Chondrocyte (in vitro differentiated cells): ENCODE results near the gene SHANK1. TPM values are rescaled to one million over a fixed set of nuclear protein-coding genes. Genes with fewer than 3 reads are reported as not detected.

Experiments used
- DNase-seq: peaks from one replicate; pipeline ENCODE4 v3.0.0; 2021; ENCODE audit warnings: mixed read lengths, low spot score
- H3K27ac Mint-ChIP-seq: one replicate; pipeline ENCODE4 v1.8.0; 2021; ENCODE audit warnings: mild to moderate bottlenecking, moderate library complexity, mixed read lengths; ENCODE audit not compliant: unreplicated experiment
- H3K27me3 Mint-ChIP-seq: 2 replicates; pipeline ENCODE4 v1.8.0; 2021; ENCODE audit warnings: low read depth, mixed read lengths
- H3K36me3 Mint-ChIP-seq: 2 replicates; pipeline ENCODE4 v1.8.0; 2021; ENCODE audit warnings: low read depth, mixed read lengths
- H3K4me1 Mint-ChIP-seq: 2 replicates; pipeline ENCODE4 v1.8.0; 2021; ENCODE audit warnings: low read depth, mild to moderate bottlenecking, mixed read lengths
- H3K4me3 Mint-ChIP-seq: one replicate; pipeline ENCODE4 v1.8.0; 2021; ENCODE audit warnings: mild to moderate bottlenecking, moderate library complexity, mixed read lengths; ENCODE audit not compliant: unreplicated experiment
- H3K9me3 Mint-ChIP-seq: 2 replicates; pipeline ENCODE4 v1.8.0; 2021; ENCODE audit warnings: low read depth, mixed read lengths
- total RNA-seq: library from RNA; stranded (reverse); gene quantifications from 3 replicates; pipeline ENCODE4 v1.2.1, GENCODE V29; 2021
- TF ChIP-seq, protein P1 (sequence below): fragments of 200-600 bp; sonication (generic); IDR thresholded peaks from 2 replicates; pipeline ENCODE4 v1.5.0; 2021; ENCODE audit warnings: antibody characterized with exemption, mild to moderate bottlenecking, moderate library complexity

SHANK1 gene
- total RNA-seq, 1 donor from 2014 or later: 0.27 TPM

DNA sequence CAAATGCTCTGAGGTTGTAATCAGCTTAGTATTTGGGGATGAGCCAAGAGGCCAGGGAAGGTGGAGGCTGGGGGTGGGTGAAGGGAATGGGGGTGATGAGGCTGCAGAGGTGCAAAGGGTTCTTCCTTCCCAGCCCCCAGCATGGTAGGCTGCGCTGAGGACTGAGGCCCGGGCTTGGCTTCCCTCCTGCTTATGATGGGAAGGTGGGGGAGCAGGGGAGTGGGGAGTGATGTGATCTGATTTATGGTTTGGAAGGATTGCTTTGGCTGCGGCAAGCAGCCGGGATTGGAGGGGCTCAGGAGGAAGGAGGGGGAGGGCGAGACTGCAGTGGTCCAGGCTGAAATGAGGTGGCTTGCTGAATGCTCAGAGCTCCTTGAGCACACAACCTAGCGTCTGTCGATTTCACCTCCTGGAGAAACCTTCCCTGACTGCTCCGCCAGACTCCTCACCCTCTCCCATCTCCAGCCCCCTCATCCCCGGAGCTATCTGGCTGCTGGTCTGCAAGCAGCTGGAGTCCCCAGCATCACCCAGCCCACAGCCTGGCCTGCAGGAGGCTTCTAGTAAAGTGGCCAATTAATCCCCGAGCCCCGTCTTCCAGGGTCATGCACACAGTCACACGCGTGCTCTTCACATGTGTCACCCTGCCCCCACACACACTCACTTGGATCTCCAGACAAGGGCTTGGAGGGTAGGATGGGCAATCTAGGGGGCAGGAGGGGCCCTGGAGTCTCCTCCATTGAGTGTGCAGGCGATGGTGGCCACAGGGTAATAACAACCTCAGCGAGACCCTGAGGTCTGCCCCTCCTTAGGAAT lies 2.8 kb upstream of the SHANK1 start:
- H3K4me1 Mint-ChIP-seq: peaks cover 17% of the 10 kb centered on the region
- no peak for DNase-seq
- H3K27ac Mint-ChIP-seq: no peak overlapping the region
- TF ChIP-seq, protein P1, sequence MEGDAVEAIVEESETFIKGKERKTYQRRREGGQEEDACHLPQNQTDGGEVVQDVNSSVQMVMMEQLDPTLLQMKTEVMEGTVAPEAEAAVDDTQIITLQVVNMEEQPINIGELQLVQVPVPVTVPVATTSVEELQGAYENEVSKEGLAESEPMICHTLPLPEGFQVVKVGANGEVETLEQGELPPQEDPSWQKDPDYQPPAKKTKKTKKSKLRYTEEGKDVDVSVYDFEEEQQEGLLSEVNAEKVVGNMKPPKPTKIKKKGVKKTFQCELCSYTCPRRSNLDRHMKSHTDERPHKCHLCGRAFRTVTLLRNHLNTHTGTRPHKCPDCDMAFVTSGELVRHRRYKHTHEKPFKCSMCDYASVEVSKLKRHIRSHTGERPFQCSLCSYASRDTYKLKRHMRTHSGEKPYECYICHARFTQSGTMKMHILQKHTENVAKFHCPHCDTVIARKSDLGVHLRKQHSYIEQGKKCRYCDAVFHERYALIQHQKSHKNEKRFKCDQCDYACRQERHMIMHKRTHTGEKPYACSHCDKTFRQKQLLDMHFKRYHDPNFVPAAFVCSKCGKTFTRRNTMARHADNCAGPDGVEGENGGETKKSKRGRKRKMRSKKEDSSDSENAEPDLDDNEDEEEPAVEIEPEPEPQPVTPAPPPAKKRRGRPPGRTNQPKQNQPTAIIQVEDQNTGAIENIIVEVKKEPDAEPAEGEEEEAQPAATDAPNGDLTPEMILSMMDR: no peak
- H3K4me3 Mint-ChIP-seq: peak overlapping the region; percentile 37
- no peaks in the 10 kb centered on the region for H3K36me3 Mint-ChIP-seq
- H3K9me3 Mint-ChIP-seq: no peaks in the 10 kb centered on the region
- peaks cover 17% of the 10 kb centered on the region for H3K27me3 Mint-ChIP-seq

GRCh38 chr19:50721441-50722137 lies 2.0 kb upstream of the SHANK1 start:
- no peak overlapping the region for H3K4me3 Mint-ChIP-seq

GRCh38 chr19:50720921-50721381 lies 1.3 kb upstream of the SHANK1 start:
- H3K36me3 Mint-ChIP-seq: no peaks in the 10 kb centered on the region
- H3K4me1 Mint-ChIP-seq: peaks cover 20% of the 10 kb centered on the region
- H3K9me3 Mint-ChIP-seq: no peaks in the 10 kb centered on the region
- H3K27ac Mint-ChIP-seq: no peak overlapping the region
- TF ChIP-seq, protein P1: no peak
- DNase-seq: no peak
- H3K4me3 Mint-ChIP-seq: no peak overlapping the region
- peaks cover 27% of the 10 kb centered on the region for H3K27me3 Mint-ChIP-seq

More at GRCh38 chr19:50721441-50722137, 2.0 kb upstream of the SHANK1 start:
- TF ChIP-seq, protein P1: no peak
- H3K27ac Mint-ChIP-seq: no peak overlapping the region
- H3K9me3 Mint-ChIP-seq: no peaks in the 10 kb centered on the region
- H3K27me3 Mint-ChIP-seq: peaks cover 21% of the 10 kb centered on the region
- H3K4me1 Mint-ChIP-seq: peaks cover 20% of the 10 kb centered on the region
- no peak for DNase-seq
- H3K36me3 Mint-ChIP-seq: no peaks in the 10 kb centered on the region

DNA sequence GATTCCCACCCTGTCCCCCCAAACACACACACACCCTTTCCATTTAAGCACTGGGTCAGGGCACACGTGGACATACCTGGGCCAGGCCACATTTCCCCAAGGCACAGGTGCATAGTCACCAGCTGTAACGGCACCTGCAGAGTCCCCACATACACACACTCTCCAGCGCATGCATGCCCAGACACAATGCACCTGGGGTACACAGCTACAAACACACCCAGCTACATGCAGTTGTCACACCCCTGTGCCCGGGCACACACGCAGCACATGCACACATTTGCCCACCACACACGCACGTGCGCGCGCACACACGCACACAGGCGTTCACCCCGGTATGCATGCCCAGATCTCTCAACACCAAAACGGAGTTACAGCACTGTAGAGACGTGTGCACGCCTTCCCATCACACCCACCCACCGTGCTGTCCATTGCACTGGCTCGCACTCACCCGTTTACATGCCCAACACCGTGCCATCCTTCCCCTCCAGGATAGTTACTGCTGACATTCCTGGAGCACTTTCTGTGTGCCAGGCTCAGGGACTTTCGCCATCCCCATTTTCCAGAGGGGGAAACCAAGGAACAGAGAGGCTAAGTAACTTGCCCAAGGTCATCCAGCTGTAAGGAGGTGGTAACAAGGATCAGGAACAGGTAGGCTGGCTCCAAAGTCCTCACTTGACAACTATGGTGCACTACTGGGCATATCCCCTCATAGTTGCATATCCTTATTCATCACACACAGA lies 749 bp upstream of the SHANK1 start:
- peak overlapping the region; percentile 44 for H3K4me3 Mint-ChIP-seq
- no peaks in the 10 kb centered on the region for H3K36me3 Mint-ChIP-seq
- peaks cover 33% of the 10 kb centered on the region for H3K27me3 Mint-ChIP-seq
- H3K4me1 Mint-ChIP-seq: peaks cover 20% of the 10 kb centered on the region
- no peak for DNase-seq
- TF ChIP-seq, protein P1: no peak
- H3K9me3 Mint-ChIP-seq: no peaks in the 10 kb centered on the region
- peak overlapping the region; percentile 9 for H3K27ac Mint-ChIP-seq

DNA sequence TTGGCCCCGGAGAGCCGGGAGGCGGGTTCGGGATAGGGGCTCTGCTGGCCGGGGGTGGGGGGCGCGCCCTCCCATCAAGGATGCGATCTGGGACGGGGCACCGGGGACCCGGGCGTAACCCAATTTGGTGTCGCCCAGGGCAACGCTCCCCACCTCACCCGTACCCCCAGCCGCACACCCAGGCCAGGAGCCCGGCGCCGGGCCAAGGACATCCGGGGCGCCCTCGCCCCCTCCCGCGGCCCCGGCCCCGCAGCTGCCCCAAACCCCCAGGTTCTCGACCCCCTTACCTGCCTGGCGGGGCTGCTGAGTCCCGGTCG lies 525 bp downstream of the SHANK1 start:
- H3K27me3 Mint-ChIP-seq: peaks cover 41% of the 10 kb centered on the region
- no peak overlapping the region for H3K27ac Mint-ChIP-seq
- TF ChIP-seq, protein P1: no peak
- no peaks in the 10 kb centered on the region for H3K9me3 Mint-ChIP-seq
- no peak for DNase-seq
- H3K4me3 Mint-ChIP-seq: no peak overlapping the region
- H3K36me3 Mint-ChIP-seq: no peaks in the 10 kb centered on the region
- peaks cover 17% of the 10 kb centered on the region for H3K4me1 Mint-ChIP-seq
